Peyer's patch (tissue), 4 donors: ENCODE results near the gene AOPEP. TPM values are rescaled to one million over a fixed set of nuclear protein-coding genes. Genes with fewer than 3 reads are reported as not detected.

Source experiments
- DNase-seq, 3 donors: peaks; one replicate each; pipeline ENCODE4 v3.0.0-alpha.2; 2017 to 2019
- H3K27ac ChIP-seq, 4 donors: fragments of 200-600 bp; sonication (generic); one replicate each; pipeline ENCODE4 v1.5.1; 2016 to 2019
- H3K27me3 ChIP-seq, 2 donors: fragments of 200-600 bp; sonication (generic); one replicate each; pipeline ENCODE4 v1.5.1; 2019
- H3K36me3 ChIP-seq, 3 donors: fragments of 200-600 bp; sonication (generic); one replicate each; pipeline ENCODE4 v1.5.1; 2016 to 2019
- H3K4me1 ChIP-seq, 4 donors: fragments of 200-600 bp; sonication (generic); one replicate each; pipeline ENCODE4 v1.5.1; 2016 to 2019
- H3K4me3 ChIP-seq, 4 donors: fragments of 200-600 bp; sonication (generic); 1 replicate in 3 of 4; 2 replicates in 1 of 4; pipeline ENCODE4 v1.5.1; 2016 to 2019; ENCODE audit warnings: mild to moderate bottlenecking in 1 of 4
- H3K9me3 ChIP-seq, 4 donors: fragments of 200-600 bp; sonication (generic); one replicate each; pipeline ENCODE4 v1.5.1; 2016 to 2019; ENCODE audit warnings: mild to moderate bottlenecking in 1 of 4
- POLR2A ChIP-seq, 2 donors: fragments of 450-650 bp; IDR thresholded peaks; one replicate each; pipeline ENCODE4 v1.5.1; 2017; ENCODE audit warnings: antibody characterized with exemption in 2 of 2, mild to moderate bottlenecking in 2 of 2, moderate library complexity in 2 of 2
- total RNA-seq, 4 donors: library from RNA; depleted of rRNA; stranded (reverse); fragments of >200 nt; gene quantifications; one replicate each; pipeline ENCODE4 v1.1.0, GENCODE V29; 2016
- TF ChIP-seq, protein P1 (sequence below), 6 experiments: fragments of 450-650 bp in 4 of 6; fragments of 200-600 bp in 2 of 6; sonication (generic) in 1 of 6; IDR thresholded peaks; one replicate each; pipeline ENCODE4 v1.5.1; 2017 to 2019; ENCODE audit warnings: antibody characterized with exemption in 6 of 6, mild to moderate bottlenecking in 3 of 6, moderate library complexity in 1 of 6

The AOPEP gene
- total RNA-seq, 4 donors from 2014 or later: 83.5 to 272 (median 117) TPM

GRCh38 chr9:94907264-94907936 lies 180.9 kb downstream of the AOPEP start:
- Histone ChIP-seq H3K27me3 (no peaks in the 10 kb centered on the region), H3K36me3 (no peaks in the 10 kb centered on the region)
- no peak for DNase-seq

GRCh38 chr9:94908011-94908563 lies 181.6 kb downstream of the AOPEP start:
- Histone ChIP-seq H3K4me1 (peaks cover 0 to 6% (median 0%) of the 10 kb centered on the region in 4 donors), H3K9me3 (no peaks in the 10 kb centered on the region), H3K27me3 (no peaks in the 10 kb centered on the region), H3K36me3 (no peaks in the 10 kb centered on the region), H3K27ac (no peak overlapping the region), H3K4me3 (no peak overlapping the region)
- no peak for DNase-seq
- no peak for TF ChIP-seq POLR2A (IDR thresholded peaks at IDR 0.05)
- TF ChIP-seq, protein P1, sequence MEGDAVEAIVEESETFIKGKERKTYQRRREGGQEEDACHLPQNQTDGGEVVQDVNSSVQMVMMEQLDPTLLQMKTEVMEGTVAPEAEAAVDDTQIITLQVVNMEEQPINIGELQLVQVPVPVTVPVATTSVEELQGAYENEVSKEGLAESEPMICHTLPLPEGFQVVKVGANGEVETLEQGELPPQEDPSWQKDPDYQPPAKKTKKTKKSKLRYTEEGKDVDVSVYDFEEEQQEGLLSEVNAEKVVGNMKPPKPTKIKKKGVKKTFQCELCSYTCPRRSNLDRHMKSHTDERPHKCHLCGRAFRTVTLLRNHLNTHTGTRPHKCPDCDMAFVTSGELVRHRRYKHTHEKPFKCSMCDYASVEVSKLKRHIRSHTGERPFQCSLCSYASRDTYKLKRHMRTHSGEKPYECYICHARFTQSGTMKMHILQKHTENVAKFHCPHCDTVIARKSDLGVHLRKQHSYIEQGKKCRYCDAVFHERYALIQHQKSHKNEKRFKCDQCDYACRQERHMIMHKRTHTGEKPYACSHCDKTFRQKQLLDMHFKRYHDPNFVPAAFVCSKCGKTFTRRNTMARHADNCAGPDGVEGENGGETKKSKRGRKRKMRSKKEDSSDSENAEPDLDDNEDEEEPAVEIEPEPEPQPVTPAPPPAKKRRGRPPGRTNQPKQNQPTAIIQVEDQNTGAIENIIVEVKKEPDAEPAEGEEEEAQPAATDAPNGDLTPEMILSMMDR (IDR thresholded peaks at IDR 0.05): no peak

More at GRCh38 chr9:94907264-94907936, 180.9 kb downstream of the AOPEP start:
- H3K4me3 ChIP-seq: no peak overlapping the region
- H3K27ac ChIP-seq: no peak overlapping the region
- no peaks in the 10 kb centered on the region for H3K9me3 ChIP-seq
- peaks cover 0 to 6% (median 0%) of the 10 kb centered on the region in 4 donors for H3K4me1 ChIP-seq
- TF ChIP-seq, protein P1 (IDR thresholded peaks at IDR 0.05): no peak
- TF ChIP-seq POLR2A (IDR thresholded peaks at IDR 0.05): no peak

DNA sequence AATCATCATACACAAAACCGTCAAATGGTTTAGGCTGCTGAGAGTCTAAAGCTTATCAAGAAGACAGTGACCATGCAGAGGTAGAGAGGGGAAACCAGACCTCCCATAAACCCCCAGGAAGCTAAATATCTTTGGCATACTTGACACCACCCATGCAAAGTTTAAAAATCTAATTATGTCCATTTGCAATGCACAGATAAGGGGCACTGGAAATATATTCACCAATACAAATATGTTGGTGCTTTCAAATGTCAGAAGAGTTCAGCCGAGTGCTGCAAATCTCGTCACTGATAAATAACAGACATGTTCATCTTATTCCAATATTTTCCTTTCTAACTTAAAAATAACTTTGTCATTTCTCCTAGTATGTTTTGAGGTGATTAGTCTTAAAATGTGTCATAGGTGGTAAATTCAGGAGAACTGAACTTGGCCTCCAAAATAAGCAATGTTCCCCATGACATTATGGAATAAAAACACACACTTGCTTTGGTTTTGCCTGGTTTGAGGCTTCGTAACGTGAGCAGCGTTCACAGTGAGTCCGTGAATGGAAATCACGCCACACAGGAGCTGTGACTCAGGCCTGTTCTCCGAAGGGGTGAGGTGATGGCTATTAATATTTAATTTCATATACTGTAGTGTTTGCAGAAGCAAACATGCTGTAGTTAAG lies 182.2 kb downstream of the AOPEP start:
- H3K4me1 ChIP-seq: peaks cover 0 to 10% (median 0%) of the 10 kb centered on the region in 4 donors
- no peaks in the 10 kb centered on the region for H3K36me3 ChIP-seq
- H3K4me3 ChIP-seq: no peak overlapping the region
- H3K9me3 ChIP-seq: no peaks in the 10 kb centered on the region
- no peaks in the 10 kb centered on the region for H3K27me3 ChIP-seq
- no peak overlapping the region for H3K27ac ChIP-seq
- DNase-seq: no peak
- TF ChIP-seq POLR2A (IDR thresholded peaks at IDR 0.05): no peak
- TF ChIP-seq, protein P1 (IDR thresholded peaks at IDR 0.05): no peak

DNA sequence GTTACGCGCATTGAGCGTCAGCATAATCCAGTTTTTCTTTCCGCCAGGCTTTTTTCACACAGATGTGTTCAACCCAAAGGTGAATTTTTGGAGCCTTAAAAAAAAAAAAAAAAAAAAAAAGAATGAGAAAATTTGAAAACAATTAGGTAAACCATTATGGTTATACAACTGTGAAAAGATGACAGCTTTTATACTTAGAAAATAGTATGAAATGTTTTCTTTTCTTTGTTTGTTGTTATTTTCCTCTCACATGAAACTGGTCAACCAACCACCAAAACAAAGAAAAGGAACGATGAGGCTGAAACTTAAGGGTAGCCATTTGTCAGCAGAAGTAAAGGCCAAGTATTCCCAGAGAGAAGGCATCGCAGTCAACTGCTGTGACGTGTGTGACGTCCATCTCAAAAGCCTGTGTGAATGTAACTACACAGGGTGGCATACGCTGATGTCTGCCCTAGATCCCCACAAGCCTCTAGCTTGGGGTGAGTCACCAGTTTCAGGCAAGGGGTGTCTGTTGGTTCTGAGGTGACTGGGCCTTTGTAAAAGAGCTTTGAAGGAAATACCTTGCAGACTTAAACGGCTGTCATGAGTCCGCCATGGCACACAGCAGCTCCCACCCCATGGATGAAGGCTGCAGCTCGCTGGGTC lies 182.9 kb downstream of the AOPEP start:
- no peak for DNase-seq
- H3K9me3 ChIP-seq: no peaks in the 10 kb centered on the region
- peaks cover 0 to 16% (median 0%) of the 10 kb centered on the region in 4 donors for H3K4me1 ChIP-seq
- H3K4me3 ChIP-seq: no peak overlapping the region
- TF ChIP-seq POLR2A (IDR thresholded peaks at IDR 0.05): no peak
- TF ChIP-seq, protein P1 (IDR thresholded peaks at IDR 0.05): no peak
- no peak overlapping the region for H3K27ac ChIP-seq
- no peaks in the 10 kb centered on the region for H3K27me3 ChIP-seq
- H3K36me3 ChIP-seq: no peaks in the 10 kb centered on the region

DNA sequence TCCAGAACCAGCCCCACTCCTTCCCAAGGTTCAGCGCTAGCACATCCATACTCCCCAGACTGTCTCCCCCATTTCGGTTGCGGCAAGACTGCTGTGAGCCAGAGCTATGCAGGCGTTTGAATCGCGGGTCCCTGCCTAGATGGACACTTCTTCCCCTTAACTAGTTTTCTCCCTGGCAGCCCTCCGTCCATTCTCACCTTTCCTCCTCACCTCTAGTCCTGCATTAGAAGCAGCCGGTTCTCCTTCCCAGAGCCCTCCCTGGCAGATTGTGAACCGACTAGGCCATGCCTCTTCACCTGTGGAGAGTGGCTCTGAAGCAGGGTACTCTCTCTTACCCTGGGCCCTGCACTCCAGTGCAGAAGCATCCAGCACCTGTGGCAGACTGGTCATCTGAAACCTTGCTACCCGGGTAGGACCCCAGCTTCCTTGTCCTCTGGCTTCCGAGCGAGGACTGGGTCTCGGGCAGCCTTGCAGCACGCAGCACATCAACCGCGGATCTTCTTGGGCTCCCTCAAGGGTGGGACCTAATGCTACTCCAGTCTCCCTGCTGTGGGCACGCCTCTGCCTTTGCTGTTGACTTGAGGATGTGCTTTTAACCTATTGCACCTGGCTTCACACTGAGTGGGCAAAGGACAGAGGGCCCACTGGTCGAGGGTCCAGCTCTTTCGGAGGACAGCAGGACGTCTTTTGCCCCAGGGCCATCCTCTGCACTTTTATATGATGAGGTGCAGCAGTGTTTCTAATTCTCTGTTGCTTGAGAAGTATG lies 183.6 kb downstream of the AOPEP start:
- Histone ChIP-seq H3K36me3 (no peaks in the 10 kb centered on the region), H3K9me3 (no peaks in the 10 kb centered on the region), H3K4me1 (peaks cover 0 to 16% (median 0%) of the 10 kb centered on the region in 4 donors), H3K27ac (no peak overlapping the region), H3K27me3 (no peaks in the 10 kb centered on the region), H3K4me3 (no peak overlapping the region)
- TF ChIP-seq POLR2A (IDR thresholded peaks at IDR 0.05): no peak
- TF ChIP-seq, protein P1 (IDR thresholded peaks at IDR 0.05): no peak
- DNase-seq: no peak
